CD4-positive, alpha-beta memory T cell (primary cell): ENCODE data around the gene SPRR4. TPM values are rescaled to one million over a fixed set of nuclear protein-coding genes. Genes with fewer than 3 reads are reported as not detected.

Experiments used
- CTCF ChIA-PET: fragments of 350-600 bp; sonication (Branson Sonifier 250); formaldehyde crosslinking; loops from one replicate; lab custom pipeline; 2021; ENCODE audit warnings: inconsistent platforms; ENCODE audit not compliant: partially characterized antibody; lab: Charles Lee
- POLR2A ChIA-PET: fragments of 350-600 bp; sonication (Branson Sonifier 250); formaldehyde crosslinking; loops from one replicate; lab custom pipeline; 2021; ENCODE audit not compliant: partially characterized antibody; lab: Charles Lee
- DNase-seq, 5 donors: peaks; one replicate each; pipeline versions ENCODE4 v3.0.0 to v3.0.0-alpha.2; 2020 to 2022; ENCODE audit warnings: mixed read lengths in 1 of 5
- H3K27ac ChIP-seq: one replicate; pipeline ENCODE4 v1.7.0; 2013; ENCODE audit warnings: low read depth, low read length
- H3K27me3 ChIP-seq: 2 replicates; pipeline ENCODE4 v1.7.0; 2013; ENCODE audit warnings: mild to moderate bottlenecking, low read length, moderate library complexity; ENCODE audit not compliant: insufficient read depth
- H3K36me3 ChIP-seq: 2 replicates; pipeline ENCODE4 v1.7.0; 2013; ENCODE audit warnings: mild to moderate bottlenecking, low read length, moderate library complexity; ENCODE audit not compliant: insufficient read depth
- H3K4me1 ChIP-seq: 2 replicates; pipeline ENCODE4 v1.7.0; 2013; ENCODE audit warnings: mild to moderate bottlenecking, low read length, moderate library complexity; ENCODE audit not compliant: insufficient read depth
- H3K4me3 ChIP-seq, 2 donors: one replicate each; pipeline ENCODE4 v1.7.0; 2013; ENCODE audit warnings: low read length in 2 of 2, mild to moderate bottlenecking in 1 of 2
- H3K9me3 ChIP-seq, 2 donors: one replicate each; pipeline ENCODE4 v1.7.0; 2013; ENCODE audit warnings: low read length in 2 of 2, control low read depth in 1 of 2; ENCODE audit not compliant: control insufficient read depth in 1 of 2
- H3K27ac Mint-ChIP-seq, 7 donors: one replicate each; pipeline ENCODE4 v1.8.0; 2020 to 2021; ENCODE audit warnings: mixed read lengths in 7 of 7, mild to moderate bottlenecking in 6 of 7, inconsistent platforms in 3 of 7, moderate library complexity in 3 of 7
- H3K27me3 Mint-ChIP-seq, 2 donors: one replicate each; pipeline ENCODE4 v1.8.0; 2020 to 2021; ENCODE audit warnings: mixed read lengths in 2 of 2
- H3K36me3 Mint-ChIP-seq, 2 donors: one replicate each; pipeline ENCODE4 v1.8.0; 2020 to 2021; ENCODE audit warnings: mixed read lengths in 2 of 2, inconsistent platforms in 1 of 2, mild to moderate bottlenecking in 1 of 2
- H3K4me1 Mint-ChIP-seq, 4 donors: one replicate each; pipeline ENCODE4 v1.8.0; 2020 to 2021; ENCODE audit warnings: mixed read lengths in 4 of 4, mild to moderate bottlenecking in 1 of 4
- H3K4me3 Mint-ChIP-seq, 8 donors: one replicate each; pipeline ENCODE4 v1.8.0; 2020 to 2021; ENCODE audit warnings: mixed read lengths in 8 of 8, mild to moderate bottlenecking in 7 of 8, moderate library complexity in 6 of 8, inconsistent platforms in 3 of 8
- H3K9me3 Mint-ChIP-seq, 8 donors: one replicate each; pipeline ENCODE4 v1.8.0; 2020 to 2021; ENCODE audit warnings: mixed read lengths in 8 of 8, mild to moderate bottlenecking in 5 of 8, inconsistent platforms in 3 of 8, moderate library complexity in 1 of 8
- intact Hi-C: fragments of 100-400 bp; cut with micrococcal nuclease; formaldehyde crosslinking; loops from one replicate; pipeline ENCODE4 v1.15.1; 2023
- polyA plus RNA-seq, 2 donors: library from polyadenylated mRNA; unstranded; fragments of 300-500 nt; fragmentation: Illumina TruSeq; gene quantifications; one replicate each; pipeline ENCODE4 v1.2.3, GENCODE V29; 2021
- total RNA-seq, 2 experiments: library from RNA; stranded (reverse); gene quantifications; one replicate each; pipeline ENCODE4 v1.2.3, GENCODE V29; 2021

SPRR4 gene
- total and polyA plus RNA-seq, 4 experiments from 2014 or later, result not detected

- Mint-ChIP-seq H3K9me3 (peaks cover 0 to 9% (median 3%) of the 10 kb centered on the region in 8 donors), H3K27ac (no peak overlapping the region), H3K27me3 (peaks cover 13 to 19% of the 10 kb centered on the region in 2 donors), H3K36me3 (no peaks in the 10 kb centered on the region), H3K4me3 (no peak overlapping the region), H3K4me1 (no peaks in the 10 kb centered on the region)
- H3K9me3 ChIP-seq, result no peaks in the 10 kb centered on the region
- no peaks in the 10 kb centered on the region for H3K27me3 ChIP-seq
- H3K36me3 ChIP-seq, result no peaks in the 10 kb centered on the region
- CTCF ChIA-PET, result no interaction called here
- no peak overlapping the region for H3K27ac ChIP-seq
- DNase-seq, result no peak
- H3K4me3 ChIP-seq, result no peak overlapping the region
- H3K4me1 ChIP-seq, result no peaks in the 10 kb centered on the region
- intact Hi-C loops, result no loop called here
- POLR2A ChIA-PET, result no interaction called here
Observed at GRCh38 chr1:152995842-152996241, 25.4 kb downstream of the SPRR4 start.

- no peak overlapping the region for H3K27ac Mint-ChIP-seq
- no peaks in the 10 kb centered on the region for H3K36me3 Mint-ChIP-seq
- no peak overlapping the region for H3K4me3 Mint-ChIP-seq
- no peaks in the 10 kb centered on the region for H3K9me3 ChIP-seq
- H3K36me3 ChIP-seq, result no peaks in the 10 kb centered on the region
- intact Hi-C loops, result no loop called here
- POLR2A ChIA-PET, result no interaction called here
- no peak overlapping the region for H3K4me3 ChIP-seq
- CTCF ChIA-PET, result no interaction called here
- no peaks in the 10 kb centered on the region for H3K4me1 ChIP-seq
- no peak overlapping the region for H3K27ac ChIP-seq
- no peaks in the 10 kb centered on the region for H3K27me3 ChIP-seq
- peaks cover 0 to 9% (median 3%) of the 10 kb centered on the region in 8 donors for H3K9me3 Mint-ChIP-seq
- peaks cover 16 to 19% of the 10 kb centered on the region in 2 donors for H3K27me3 Mint-ChIP-seq
- DNase-seq, result no peak
- H3K4me1 Mint-ChIP-seq, result no peaks in the 10 kb centered on the region
Observed at GRCh38 chr1:152996633-152997400, 26.4 kb downstream of the SPRR4 start.

GRCh38 chr1:152997901-152998300, 27.5 kb downstream of the SPRR4 start:
- POLR2A ChIA-PET, result no interaction called here
- no peaks in the 10 kb centered on the region for H3K27me3 ChIP-seq
- Mint-ChIP-seq H3K27me3 (peaks cover 16 to 19% of the 10 kb centered on the region in 2 donors), H3K4me1 (no peaks in the 10 kb centered on the region), H3K36me3 (no peaks in the 10 kb centered on the region), H3K27ac (no peak overlapping the region), H3K4me3 (no peak overlapping the region), H3K9me3 (peaks cover 0 to 9% (median 3%) of the 10 kb centered on the region in 8 donors)
- no peaks in the 10 kb centered on the region for H3K9me3 ChIP-seq
- H3K4me3 ChIP-seq, result no peak overlapping the region
- no peak overlapping the region for H3K27ac ChIP-seq
- H3K36me3 ChIP-seq, result no peaks in the 10 kb centered on the region
- intact Hi-C loops, result no loop called here
- CTCF ChIA-PET, result no interaction called here
- no peak for DNase-seq
- no peaks in the 10 kb centered on the region for H3K4me1 ChIP-seq

- Histone ChIP-seq H3K4me1 (no peaks in the 10 kb centered on the region), H3K27ac (no peak overlapping the region), H3K27me3 (no peaks in the 10 kb centered on the region), H3K9me3 (no peaks in the 10 kb centered on the region), H3K4me3 (no peak overlapping the region), H3K36me3 (no peaks in the 10 kb centered on the region)
- H3K36me3 Mint-ChIP-seq, result no peaks in the 10 kb centered on the region
- peaks cover 0 to 9% (median 3%) of the 10 kb centered on the region in 8 donors for H3K9me3 Mint-ChIP-seq
- no peak overlapping the region for H3K27ac Mint-ChIP-seq
- ChIA-PET CTCF (no interaction called here), POLR2A (no interaction called here)
- DNase-seq, result no peak
- H3K4me3 Mint-ChIP-seq, result no peak overlapping the region
- H3K27me3 Mint-ChIP-seq, result peaks cover 16 to 19% of the 10 kb centered on the region in 2 donors
- H3K4me1 Mint-ChIP-seq, result no peaks in the 10 kb centered on the region
- intact Hi-C loops, result no loop called here
Observed at GRCh38 chr1:152998476-152998875, 28.0 kb downstream of the SPRR4 start.

GRCh38 chr1:152999818-153000217, 29.4 kb downstream of the SPRR4 start:
- POLR2A ChIA-PET, result no interaction called here
- H3K4me1 Mint-ChIP-seq, result no peaks in the 10 kb centered on the region

GRCh38 chr1:153000294-153000693, 29.8 kb downstream of the SPRR4 start:
- Mint-ChIP-seq H3K4me1 (no peaks in the 10 kb centered on the region), H3K27me3 (peaks cover 14 to 20% of the 10 kb centered on the region in 2 donors), H3K9me3 (peaks cover 0 to 5% (median under 1%) of the 10 kb centered on the region in 8 donors), H3K27ac (no peak overlapping the region), H3K4me3 (no peak overlapping the region), H3K36me3 (no peaks in the 10 kb centered on the region)
- H3K9me3 ChIP-seq, result no peaks in the 10 kb centered on the region
- ChIA-PET POLR2A (no interaction called here), CTCF (no interaction called here)
- H3K27ac ChIP-seq, result no peak overlapping the region
- H3K4me1 ChIP-seq, result no peaks in the 10 kb centered on the region
- intact Hi-C loops, result no loop called here
- no peaks in the 10 kb centered on the region for H3K36me3 ChIP-seq
- no peak for DNase-seq
- no peaks in the 10 kb centered on the region for H3K27me3 ChIP-seq
- no peak overlapping the region for H3K4me3 ChIP-seq

More at GRCh38 chr1:152999818-153000217, 29.4 kb downstream of the SPRR4 start:
- H3K9me3 Mint-ChIP-seq, result peaks cover 0 to 8% (median 2%) of the 10 kb centered on the region in 8 donors
- no peak overlapping the region for H3K27ac ChIP-seq
- CTCF ChIA-PET, result no interaction called here
- H3K36me3 ChIP-seq, result no peaks in the 10 kb centered on the region
- no peaks in the 10 kb centered on the region for H3K4me1 ChIP-seq
- H3K27ac Mint-ChIP-seq, result no peak overlapping the region
- H3K4me3 ChIP-seq, result no peak overlapping the region
- no peak overlapping the region for H3K4me3 Mint-ChIP-seq
- no peak for DNase-seq
- no peaks in the 10 kb centered on the region for H3K27me3 ChIP-seq
- no peaks in the 10 kb centered on the region for H3K9me3 ChIP-seq
- intact Hi-C loops, result no loop called here
- H3K27me3 Mint-ChIP-seq, result peaks cover 14 to 20% of the 10 kb centered on the region in 2 donors
- no peaks in the 10 kb centered on the region for H3K36me3 Mint-ChIP-seq

- Histone ChIP-seq H3K9me3 (no peaks in the 10 kb centered on the region), H3K27ac (no peak within 1 kb of the TSS), H3K36me3 (no peaks in the 10 kb centered on the region), H3K4me1 (no peaks in the 10 kb centered on the region), H3K4me3 (no peak within 1 kb of the TSS), H3K27me3 (no peaks in the 10 kb centered on the region)
- Mint-ChIP-seq H3K4me1 (no peaks in the 10 kb centered on the region), H3K9me3 (peaks cover 0 to 2% (median 0%) of the 10 kb centered on the region in 8 donors), H3K27me3 (peaks cover 10 to 16% of the 10 kb centered on the region in 2 donors), H3K27ac (no peak within 1 kb of the TSS), H3K4me3 (no peak within 1 kb of the TSS), H3K36me3 (no peaks in the 10 kb centered on the region)
- no peak for DNase-seq
- ChIA-PET POLR2A (no interaction called here), CTCF (no interaction called here)
- intact Hi-C loops, result no loop called here
Observed at GRCh38 chr1:153001382-153001781, 30.9 kb downstream of the SPRR4 start, which contains the start of gene SPRR3. SPRR3 (plus strand) TSS chr1:153001749; CDS start chr1:153003021, 1,272 bp downstream.
